Adipocyte (in vitro differentiated cells): ENCODE data around the gene FAM186B.

ENCODE experiments used
- DNase-seq: peaks from one replicate; pipeline ENCODE4 v3.0.0-alpha.2; 2015; ENCODE audit warnings: low read depth
- H3K27me3 ChIP-seq: replicated peaks from 2 replicates; pipeline ENCODE4 v1.7.0; 2013; ENCODE audit warnings: mild to moderate bottlenecking, low read length, moderate library complexity; ENCODE audit not compliant: control insufficient read depth, insufficient read depth
- H3K36me3 ChIP-seq: 2 replicates; pipeline ENCODE4 v1.7.0; 2013; ENCODE audit warnings: low read length, mild to moderate bottlenecking, moderate library complexity; ENCODE audit not compliant: control insufficient read depth, insufficient read depth, severe bottlenecking
- H3K4me1 ChIP-seq: 2 replicates; pipeline ENCODE4 v1.7.0; 2013; ENCODE audit warnings: mild to moderate bottlenecking, low read length, moderate library complexity; ENCODE audit not compliant: control insufficient read depth, insufficient read depth
- H3K4me3 ChIP-seq: 2 replicates; pipeline ENCODE4 v1.7.0; 2013; ENCODE audit warnings: mild to moderate bottlenecking, low read length, moderate library complexity
- H3K9ac ChIP-seq: 2 replicates; pipeline ENCODE4 v1.7.0; 2013; ENCODE audit warnings: mild to moderate bottlenecking, low read length, moderate library complexity
- H3K9me3 ChIP-seq: 2 replicates; pipeline ENCODE4 v1.7.0; 2013; ENCODE audit warnings: mild to moderate bottlenecking, low read length, moderate library complexity; ENCODE audit not compliant: control insufficient read depth

The FAM186B gene

GRCh38 chr12:49599961-49600360, 5.5 kb downstream of the FAM186B start:
- H3K27me3 ChIP-seq, result no peaks in the 10 kb centered on the region
- no peaks in the 10 kb centered on the region for H3K9me3 ChIP-seq
- no peaks in the 10 kb centered on the region for H3K4me1 ChIP-seq
- H3K4me3 ChIP-seq, result no peak overlapping the region
- peaks cover 6% of the 10 kb centered on the region for H3K36me3 ChIP-seq
- no peak for DNase-seq
- no peak overlapping the region for H3K9ac ChIP-seq

- Histone ChIP-seq H3K9ac (no peak overlapping the region), H3K4me3 (no peak overlapping the region), H3K27me3 (no peaks in the 10 kb centered on the region), H3K4me1 (no peaks in the 10 kb centered on the region), H3K9me3 (no peaks in the 10 kb centered on the region), H3K36me3 (peaks cover 6% of the 10 kb centered on the region)
- DNase-seq, result no peak
Measured at GRCh38 chr12:49598527-49598926, 6.9 kb downstream of the FAM186B start.

- H3K27me3 ChIP-seq, result no peaks in the 10 kb centered on the region
- DNase-seq, result no peak
- H3K9ac ChIP-seq, result no peak overlapping the region
- H3K36me3 ChIP-seq, result peaks cover 6% of the 10 kb centered on the region
- no peak overlapping the region for H3K4me3 ChIP-seq
- H3K4me1 ChIP-seq, result peaks cover 15% of the 10 kb centered on the region
- H3K9me3 ChIP-seq, result peaks cover 4% of the 10 kb centered on the region
Measured at GRCh38 chr12:49588721-49589516, 16.5 kb downstream of the FAM186B start.

GRCh38 chr12:49588281-49588680, 17.2 kb downstream of the FAM186B start:
- Histone ChIP-seq H3K36me3 (peaks cover 6% of the 10 kb centered on the region), H3K4me1 (peaks cover 21% of the 10 kb centered on the region), H3K9me3 (peaks cover 4% of the 10 kb centered on the region), H3K27me3 (no peaks in the 10 kb centered on the region), H3K4me3 (no peak overlapping the region), H3K9ac (no peak overlapping the region)
- no peak for DNase-seq

GRCh38 chr12:49587174-49587908, 18.1 kb downstream of the FAM186B start:
- peaks cover 4% of the 10 kb centered on the region for H3K9me3 ChIP-seq
- H3K4me1 ChIP-seq, result peaks cover 30% of the 10 kb centered on the region
- H3K36me3 ChIP-seq, result peaks cover 6% of the 10 kb centered on the region

GRCh38 chr12:49585477-49586459, 19.7 kb downstream of the FAM186B start:
- H3K4me1 ChIP-seq, result peaks cover 32% of the 10 kb centered on the region
- peak; percentile 16 for DNase-seq
- H3K36me3 ChIP-seq, result no peaks in the 10 kb centered on the region
- H3K9me3 ChIP-seq, result no peaks in the 10 kb centered on the region
- H3K4me3 ChIP-seq, result no peak overlapping the region
- H3K9ac ChIP-seq, result no peak overlapping the region
- H3K27me3 ChIP-seq, result no peaks in the 10 kb centered on the region

More at GRCh38 chr12:49587174-49587908, 18.1 kb downstream of the FAM186B start:
- H3K4me3 ChIP-seq, result no peak overlapping the region
- H3K9ac ChIP-seq, result no peak overlapping the region
- no peak for DNase-seq
- H3K27me3 ChIP-seq, result no peaks in the 10 kb centered on the region

- DNase-seq, result no peak
- H3K27me3 ChIP-seq, result no peaks in the 10 kb centered on the region
- no peak overlapping the region for H3K9ac ChIP-seq
- no peaks in the 10 kb centered on the region for H3K9me3 ChIP-seq
- no peak overlapping the region for H3K4me3 ChIP-seq
- no peaks in the 10 kb centered on the region for H3K36me3 ChIP-seq
- peaks cover 32% of the 10 kb centered on the region for H3K4me1 ChIP-seq
Measured at GRCh38 chr12:49584591-49584990, 20.8 kb downstream of the FAM186B start.

GRCh38 chr12:49583366-49584094, 21.9 kb downstream of the FAM186B start:
- peaks cover 27% of the 10 kb centered on the region for H3K4me1 ChIP-seq
- no peak overlapping the region for H3K4me3 ChIP-seq
- H3K27me3 ChIP-seq, result no peaks in the 10 kb centered on the region
- no peaks in the 10 kb centered on the region for H3K9me3 ChIP-seq
- H3K36me3 ChIP-seq, result no peaks in the 10 kb centered on the region
- peak; percentile 19 for DNase-seq
- peak overlapping the region; percentile 37 for H3K9ac ChIP-seq

- peaks cover 27% of the 10 kb centered on the region for H3K4me1 ChIP-seq
- H3K27me3 ChIP-seq, result no peaks in the 10 kb centered on the region
- no peak overlapping the region for H3K9ac ChIP-seq
- peak; percentile 56 for DNase-seq
- peaks cover under 1% of the 10 kb centered on the region for H3K36me3 ChIP-seq
- H3K4me3 ChIP-seq, result no peak overlapping the region
- H3K9me3 ChIP-seq, result no peaks in the 10 kb centered on the region
Measured at GRCh38 chr12:49582850-49583249, 22.6 kb downstream of the FAM186B start.

- Histone ChIP-seq H3K9me3 (no peaks in the 10 kb centered on the region), H3K4me1 (peaks cover 27% of the 10 kb centered on the region), H3K27me3 (no peaks in the 10 kb centered on the region), H3K36me3 (peaks cover 5% of the 10 kb centered on the region), H3K9ac (no peak overlapping the region), H3K4me3 (no peak overlapping the region)
- DNase-seq, result no peak
Measured at GRCh38 chr12:49582201-49582600, 23.2 kb downstream of the FAM186B start.
